ENCODE results near the gene NXPH4. TPM values are rescaled to one million over a fixed set of nuclear protein-coding genes. Genes with fewer than 3 reads are reported as not detected.
A peak's percentile ranks its signal among the peaks of the same experiment; 100 is the strongest.

Gene NXPH4
- total RNA-seq, 2 experiments from 2014 or later = 5.3 to 10.5 TPM

DNA sequence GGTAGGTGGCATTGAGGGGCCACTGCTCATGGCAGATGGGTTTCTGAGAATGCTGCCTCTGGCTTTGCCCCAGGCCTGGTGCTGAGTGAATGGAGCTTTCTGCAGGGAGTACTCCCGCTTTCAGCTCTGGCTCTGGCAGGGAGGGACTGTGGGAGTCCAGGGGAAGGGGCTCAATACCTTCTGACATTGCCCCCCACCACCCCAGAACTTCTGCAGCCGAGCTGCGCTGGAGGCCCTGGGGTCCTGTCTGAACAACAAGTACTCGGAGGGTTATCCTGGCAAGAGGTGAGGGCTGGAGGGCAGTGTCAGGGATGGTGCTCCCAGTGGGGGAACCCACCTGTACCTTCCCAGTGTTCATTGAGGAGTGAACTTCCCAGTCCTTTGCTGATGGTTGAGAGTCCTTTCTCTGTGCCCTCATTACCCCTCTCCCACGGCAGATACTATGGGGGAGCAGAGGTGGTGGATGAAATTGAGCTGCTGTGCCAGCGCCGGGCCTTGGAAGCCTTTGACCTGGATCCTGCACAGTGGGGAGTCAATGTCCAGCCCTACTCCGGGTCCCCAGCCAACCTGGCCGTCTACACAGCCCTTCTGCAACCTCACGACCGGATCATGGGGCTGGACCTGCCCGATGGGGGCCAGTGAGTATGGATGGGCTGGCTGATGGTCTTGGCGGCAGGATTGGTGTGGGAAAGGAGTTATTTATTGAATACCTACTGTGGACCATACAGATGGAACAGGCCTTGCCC is 14.9 kb downstream of the NXPH4 start:
- intact Hi-C loops (cut with micrococcal nuclease; ENCODE audit: unreplicated experiment) = no loop called here
- H3K27ac ChIP-seq (ENCODE audit: low read depth, low read length, poor library complexity, severe bottlenecking) = peak overlapping the region; percentile 61
- H3K9me3 ChIP-seq (ENCODE audit: low read length) = no peaks in the 10 kb centered on the region
- DNase-seq (ENCODE audit: low spot score) = no peak
- H3K79me2 ChIP-seq (ENCODE audit: insufficient read depth, low read depth, low read length) = peaks cover 22% of the 10 kb centered on the region
- TF ChIP-seq EZH2phosphoT487 (IDR thresholded peaks at IDR 0.05; ENCODE audit: borderline replicate concordance, low read depth, low read length) = no peak
- TF ChIP-seq, protein P1, sequence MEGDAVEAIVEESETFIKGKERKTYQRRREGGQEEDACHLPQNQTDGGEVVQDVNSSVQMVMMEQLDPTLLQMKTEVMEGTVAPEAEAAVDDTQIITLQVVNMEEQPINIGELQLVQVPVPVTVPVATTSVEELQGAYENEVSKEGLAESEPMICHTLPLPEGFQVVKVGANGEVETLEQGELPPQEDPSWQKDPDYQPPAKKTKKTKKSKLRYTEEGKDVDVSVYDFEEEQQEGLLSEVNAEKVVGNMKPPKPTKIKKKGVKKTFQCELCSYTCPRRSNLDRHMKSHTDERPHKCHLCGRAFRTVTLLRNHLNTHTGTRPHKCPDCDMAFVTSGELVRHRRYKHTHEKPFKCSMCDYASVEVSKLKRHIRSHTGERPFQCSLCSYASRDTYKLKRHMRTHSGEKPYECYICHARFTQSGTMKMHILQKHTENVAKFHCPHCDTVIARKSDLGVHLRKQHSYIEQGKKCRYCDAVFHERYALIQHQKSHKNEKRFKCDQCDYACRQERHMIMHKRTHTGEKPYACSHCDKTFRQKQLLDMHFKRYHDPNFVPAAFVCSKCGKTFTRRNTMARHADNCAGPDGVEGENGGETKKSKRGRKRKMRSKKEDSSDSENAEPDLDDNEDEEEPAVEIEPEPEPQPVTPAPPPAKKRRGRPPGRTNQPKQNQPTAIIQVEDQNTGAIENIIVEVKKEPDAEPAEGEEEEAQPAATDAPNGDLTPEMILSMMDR (conservative IDR thresholded peaks at IDR 0.05; ENCODE audit: low read length) = no peak
- peak overlapping the region; percentile 91 for H3K4me2 ChIP-seq (ENCODE audit: low read length)
- no peaks in the 10 kb centered on the region for H3K9me2 ChIP-seq (ENCODE audit: insufficient read depth, low read length)
- no peak overlapping the region for H2AFZ ChIP-seq (ENCODE audit: low read length)
- H4K20me1 ChIP-seq (ENCODE audit: insufficient read depth, low read length) = peaks cover 15% of the 10 kb centered on the region; the same call in 1 of the 2 replicates
- H3K4me1 ChIP-seq (ENCODE audit: insufficient read depth, low read length, poor library complexity, severe bottlenecking) = peaks cover 50% of the 10 kb centered on the region
- POLR2A ChIA-PET = interaction anchor here (4.7 kb wide), 1 partner anchor 10 kb away, joined by 69 read pairs; no protein-coding TSS in a partner anchor
- H3K4me3 ChIP-seq (ENCODE audit: low read depth, low read length, poor library complexity, severe bottlenecking) = peak overlapping the region; percentile 83
- no TSS peak for BruUV-seq (replicated peaks)
- CTCF ChIA-PET (ENCODE audit: unreplicated experiment) = no interaction called here
- H3K36me3 ChIP-seq (ENCODE audit: insufficient read depth, low read length) = peaks cover 58% of the 10 kb centered on the region

DNA sequence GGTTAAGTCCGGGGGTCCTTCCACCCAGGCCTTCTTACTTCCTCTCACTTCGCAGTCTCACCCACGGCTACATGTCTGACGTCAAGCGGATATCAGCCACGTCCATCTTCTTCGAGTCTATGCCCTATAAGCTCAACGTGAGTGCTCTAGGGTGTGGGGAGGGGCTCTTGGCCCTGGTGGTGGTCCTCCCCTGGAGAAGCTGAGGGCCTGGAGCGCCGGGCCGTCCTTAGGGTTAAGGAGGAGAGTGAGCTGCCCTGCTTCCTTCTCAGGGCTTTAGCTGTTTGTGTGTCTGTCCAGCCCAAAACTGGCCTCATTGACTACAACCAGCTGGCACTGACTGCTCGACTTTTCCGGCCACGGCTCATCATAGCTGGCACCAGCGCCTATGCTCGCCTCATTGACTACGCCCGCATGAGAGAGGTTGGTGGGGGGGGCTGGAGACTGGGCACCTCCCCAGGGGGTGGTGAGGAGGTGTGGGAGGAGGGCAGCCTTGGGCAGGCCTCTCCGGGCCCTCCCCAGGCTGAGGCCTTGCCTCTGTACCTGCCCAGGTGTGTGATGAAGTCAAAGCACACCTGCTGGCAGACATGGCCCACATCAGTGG is 15.7 kb downstream of the NXPH4 start:
- H4K20me1 ChIP-seq (ENCODE audit: insufficient read depth, low read length) = peaks cover 15% of the 10 kb centered on the region; the same call in 1 of the 2 replicates
- BruUV-seq (replicated peaks) = no TSS peak
- no peaks in the 10 kb centered on the region for H3K9me2 ChIP-seq (ENCODE audit: insufficient read depth, low read length)
- ChIA-PET CTCF (ENCODE audit: unreplicated experiment) (no interaction called here), POLR2A (interaction anchor here (4.7 kb wide), 1 partner anchor 9 kb away, joined by 69 read pairs; no protein-coding TSS in a partner anchor)
- peak overlapping the region; percentile 91; the same call in 1 of the 2 replicates for H3K4me2 ChIP-seq (ENCODE audit: low read length)
- no peak overlapping the region for H3K27ac ChIP-seq (ENCODE audit: low read depth, low read length, poor library complexity, severe bottlenecking)
- peaks cover 46% of the 10 kb centered on the region for H3K4me1 ChIP-seq (ENCODE audit: insufficient read depth, low read length, poor library complexity, severe bottlenecking)
- no peak overlapping the region for H2AFZ ChIP-seq (ENCODE audit: low read length)
- no peak for DNase-seq (ENCODE audit: low spot score)
- no peaks in the 10 kb centered on the region for H3K9me3 ChIP-seq (ENCODE audit: low read length)
- TF ChIP-seq EZH2phosphoT487 (IDR thresholded peaks at IDR 0.05; ENCODE audit: borderline replicate concordance, low read depth, low read length) = no peak
- TF ChIP-seq, protein P1 (conservative IDR thresholded peaks at IDR 0.05; ENCODE audit: low read length) = no peak
- H3K79me2 ChIP-seq (ENCODE audit: insufficient read depth, low read depth, low read length) = peaks cover 22% of the 10 kb centered on the region
- H3K4me3 ChIP-seq (ENCODE audit: low read depth, low read length, poor library complexity, severe bottlenecking) = no peak overlapping the region
- intact Hi-C loops (cut with micrococcal nuclease; ENCODE audit: unreplicated experiment) = no loop called here
- peaks cover 58% of the 10 kb centered on the region for H3K36me3 ChIP-seq (ENCODE audit: insufficient read depth, low read length)
